ENCODE data around the gene KCNT1. TPM values are rescaled to one million over a fixed set of nuclear protein-coding genes. Genes with fewer than 3 reads are reported as not detected.

The KCNT1 gene
- total RNA-seq, 6 experiments from 2014 or later: not detected

DNA sequence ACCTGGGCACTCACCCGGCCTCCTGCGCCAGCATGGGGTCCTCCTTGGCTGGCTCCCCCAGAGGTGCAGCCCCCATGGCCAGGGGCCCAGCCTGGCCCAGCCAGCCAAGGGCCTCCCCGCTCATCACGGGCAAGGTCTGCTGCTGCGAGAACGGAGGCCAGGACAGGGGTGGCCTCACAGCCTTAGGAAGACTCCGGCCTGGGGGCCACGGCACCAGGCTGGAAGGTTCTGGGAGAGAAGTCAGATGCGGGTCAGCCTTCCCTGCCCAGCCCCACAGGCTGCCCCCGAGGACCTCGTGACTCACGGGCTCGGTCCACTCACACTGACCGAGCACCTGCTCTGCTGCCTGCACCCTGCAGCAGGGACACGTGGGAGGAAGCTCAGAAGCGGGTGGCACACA, 6.9 kb upstream of the KCNT1 start:
- H3K27ac Mint-ChIP-seq: no peak overlapping the region
- H3K27me3 Mint-ChIP-seq (ENCODE audit: insufficient read depth): peaks cover 20% of the 10 kb centered on the region
- DNase-seq: no peak
- peaks cover 5% of the 10 kb centered on the region; the same call in 1 of the 2 replicates for H3K9me3 Mint-ChIP-seq
- no peaks in the 10 kb centered on the region for H3K36me3 Mint-ChIP-seq (ENCODE audit: low read depth)
- no peak overlapping the region for H3K4me3 Mint-ChIP-seq
- H3K4me1 Mint-ChIP-seq (ENCODE audit: low read depth): no peaks in the 10 kb centered on the region
- TF ChIP-seq, protein P1, sequence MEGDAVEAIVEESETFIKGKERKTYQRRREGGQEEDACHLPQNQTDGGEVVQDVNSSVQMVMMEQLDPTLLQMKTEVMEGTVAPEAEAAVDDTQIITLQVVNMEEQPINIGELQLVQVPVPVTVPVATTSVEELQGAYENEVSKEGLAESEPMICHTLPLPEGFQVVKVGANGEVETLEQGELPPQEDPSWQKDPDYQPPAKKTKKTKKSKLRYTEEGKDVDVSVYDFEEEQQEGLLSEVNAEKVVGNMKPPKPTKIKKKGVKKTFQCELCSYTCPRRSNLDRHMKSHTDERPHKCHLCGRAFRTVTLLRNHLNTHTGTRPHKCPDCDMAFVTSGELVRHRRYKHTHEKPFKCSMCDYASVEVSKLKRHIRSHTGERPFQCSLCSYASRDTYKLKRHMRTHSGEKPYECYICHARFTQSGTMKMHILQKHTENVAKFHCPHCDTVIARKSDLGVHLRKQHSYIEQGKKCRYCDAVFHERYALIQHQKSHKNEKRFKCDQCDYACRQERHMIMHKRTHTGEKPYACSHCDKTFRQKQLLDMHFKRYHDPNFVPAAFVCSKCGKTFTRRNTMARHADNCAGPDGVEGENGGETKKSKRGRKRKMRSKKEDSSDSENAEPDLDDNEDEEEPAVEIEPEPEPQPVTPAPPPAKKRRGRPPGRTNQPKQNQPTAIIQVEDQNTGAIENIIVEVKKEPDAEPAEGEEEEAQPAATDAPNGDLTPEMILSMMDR (IDR thresholded peaks at IDR 0.05): no peak

DNA sequence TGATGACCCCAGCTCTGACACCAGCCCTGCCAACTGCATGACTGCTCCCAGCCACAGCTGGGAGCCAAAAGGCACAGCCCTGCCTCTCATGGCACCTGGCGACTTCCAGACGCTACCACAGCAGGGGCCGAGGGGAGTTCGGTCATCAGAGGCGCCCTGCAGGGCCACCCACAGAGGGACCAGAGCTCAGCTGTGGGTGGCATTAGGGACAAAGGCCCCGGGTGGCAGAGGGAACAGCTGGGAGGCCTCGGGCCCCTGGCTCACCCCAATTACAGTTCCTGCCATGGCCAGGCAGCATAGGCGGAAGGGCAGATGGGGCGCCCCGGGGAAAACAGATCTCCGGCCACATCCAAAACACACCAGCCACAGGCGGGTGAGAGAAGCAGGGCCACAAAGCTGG, 6.3 kb upstream of the KCNT1 start:
- H3K27ac Mint-ChIP-seq: no peak overlapping the region
- DNase-seq: no peak
- H3K36me3 Mint-ChIP-seq (ENCODE audit: low read depth): no peaks in the 10 kb centered on the region
- H3K27me3 Mint-ChIP-seq (ENCODE audit: insufficient read depth): peaks cover 20% of the 10 kb centered on the region
- H3K4me1 Mint-ChIP-seq (ENCODE audit: low read depth): no peaks in the 10 kb centered on the region
- TF ChIP-seq, protein P1 (IDR thresholded peaks at IDR 0.05): no peak
- H3K4me3 Mint-ChIP-seq: no peak overlapping the region
- peaks cover 5% of the 10 kb centered on the region; the same call in 1 of the 2 replicates for H3K9me3 Mint-ChIP-seq

DNA sequence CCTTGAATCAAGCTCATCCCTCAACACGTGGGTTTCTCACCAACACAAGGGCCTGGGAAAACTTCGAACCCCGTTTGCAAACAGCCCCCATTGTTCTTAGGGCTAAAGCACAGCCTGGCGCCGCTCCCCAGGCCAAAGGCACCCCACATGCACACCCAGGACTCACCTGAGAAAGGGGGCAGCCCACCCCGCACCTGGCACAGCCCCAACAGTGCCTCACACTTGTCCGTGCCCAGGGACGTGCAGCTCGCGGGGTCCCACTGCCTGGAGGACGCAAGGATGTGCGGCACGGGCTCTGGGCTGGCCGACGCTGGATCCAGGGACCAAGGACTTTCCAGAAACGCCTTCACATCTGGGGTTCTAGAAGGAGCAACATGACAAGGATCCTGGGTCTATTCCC, 5.5 kb upstream of the KCNT1 start:
- no peaks in the 10 kb centered on the region for H3K36me3 Mint-ChIP-seq (ENCODE audit: low read depth)
- DNase-seq: no peak
- H3K9me3 Mint-ChIP-seq: no peaks in the 10 kb centered on the region
- H3K27me3 Mint-ChIP-seq (ENCODE audit: insufficient read depth): peaks cover 20% of the 10 kb centered on the region
- no peak overlapping the region for H3K27ac Mint-ChIP-seq
- no peak overlapping the region for H3K4me3 Mint-ChIP-seq
- TF ChIP-seq, protein P1 (IDR thresholded peaks at IDR 0.05): no peak
- H3K4me1 Mint-ChIP-seq (ENCODE audit: low read depth): no peaks in the 10 kb centered on the region

DNA sequence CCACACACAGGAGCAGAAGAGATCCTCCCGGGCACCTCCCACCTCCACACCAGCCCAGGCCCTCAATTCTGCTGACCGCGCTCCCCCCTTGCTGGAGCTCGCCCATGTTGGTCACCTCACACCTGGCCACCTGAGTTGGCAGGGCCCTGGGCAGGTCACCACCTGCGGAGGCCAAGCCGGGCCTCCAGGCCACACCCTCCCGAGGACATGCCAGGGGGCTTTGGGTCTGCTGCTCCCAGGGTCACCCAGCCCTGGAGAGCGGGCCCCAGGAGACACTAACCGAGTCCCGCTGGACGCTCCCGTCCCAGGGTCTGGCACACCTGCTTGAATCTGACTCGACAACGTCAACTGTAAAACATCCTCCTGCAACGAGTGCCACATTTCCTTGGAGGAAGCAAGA, 4.8 kb upstream of the KCNT1 start:
- Mint-ChIP-seq H3K4me1 (ENCODE audit: low read depth) (no peaks in the 10 kb centered on the region), H3K27me3 (ENCODE audit: insufficient read depth) (peaks cover 17% of the 10 kb centered on the region), H3K4me3 (no peak overlapping the region), H3K27ac (no peak overlapping the region), H3K36me3 (ENCODE audit: low read depth) (no peaks in the 10 kb centered on the region), H3K9me3 (no peaks in the 10 kb centered on the region)
- no peak for DNase-seq
- TF ChIP-seq, protein P1 (IDR thresholded peaks at IDR 0.05): no peak

DNA sequence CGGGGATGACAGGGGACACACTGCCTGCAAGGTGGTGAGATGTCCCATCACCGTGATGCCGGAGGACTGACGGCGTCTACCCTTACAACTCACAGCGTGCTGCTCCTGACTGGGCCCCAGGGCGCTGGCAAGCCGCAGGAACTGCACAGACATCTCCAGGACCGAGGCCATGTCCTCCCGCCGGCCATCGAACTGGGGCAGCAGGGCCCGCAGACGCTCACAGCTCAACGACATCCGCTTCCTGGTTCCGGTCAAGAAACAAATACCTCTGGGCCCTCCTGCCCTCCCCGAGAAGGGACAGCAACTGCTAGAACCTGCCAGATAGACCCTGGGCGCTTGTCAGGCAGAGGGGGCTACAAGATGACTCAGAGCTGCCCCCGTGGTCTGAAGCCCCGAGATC, 3.7 kb upstream of the KCNT1 start:
- TF ChIP-seq, protein P1 (IDR thresholded peaks at IDR 0.05): no peak
- no peak for DNase-seq
- Mint-ChIP-seq H3K9me3 (no peaks in the 10 kb centered on the region), H3K27ac (no peak overlapping the region), H3K27me3 (ENCODE audit: insufficient read depth) (peaks cover 14% of the 10 kb centered on the region), H3K4me3 (no peak overlapping the region), H3K4me1 (ENCODE audit: low read depth) (no peaks in the 10 kb centered on the region), H3K36me3 (ENCODE audit: low read depth) (no peaks in the 10 kb centered on the region)

DNA sequence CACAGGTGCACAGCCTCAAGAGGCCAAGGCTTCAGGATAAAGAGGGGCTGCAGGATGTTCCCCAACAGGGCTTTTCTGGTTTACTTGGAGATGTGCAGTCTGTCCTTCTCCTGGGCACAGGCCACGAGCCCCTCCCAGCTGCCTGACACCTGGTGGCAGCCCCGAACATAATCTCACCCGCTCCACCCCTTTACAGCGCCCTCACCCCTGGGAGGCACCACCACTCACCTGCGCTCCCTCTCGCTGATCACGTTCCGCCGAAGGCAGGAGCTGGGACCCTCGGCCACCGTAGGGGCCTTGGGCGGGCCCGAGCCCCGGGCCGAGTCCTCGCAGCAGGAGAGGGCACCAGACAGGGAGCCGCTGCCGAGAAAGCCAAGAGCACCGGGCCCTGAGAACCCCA, 3.2 kb upstream of the KCNT1 start:
- Mint-ChIP-seq H3K4me1 (ENCODE audit: low read depth) (no peaks in the 10 kb centered on the region), H3K27ac (no peak overlapping the region), H3K27me3 (ENCODE audit: insufficient read depth) (peaks cover 12% of the 10 kb centered on the region), H3K9me3 (no peaks in the 10 kb centered on the region), H3K36me3 (ENCODE audit: low read depth) (no peaks in the 10 kb centered on the region), H3K4me3 (no peak overlapping the region)
- DNase-seq: no peak
- TF ChIP-seq, protein P1 (IDR thresholded peaks at IDR 0.05): no peak; the same call in 1 of the 2 replicates
